ENCODE results near the gene CTIF. TPM values are rescaled to one million over a fixed set of nuclear protein-coding genes. Genes with fewer than 3 reads are reported as not detected.
A peak's percentile ranks its signal among the peaks of the same experiment; 100 is the strongest.

Gene CTIF
- total RNA-seq, 1 donor from 2014 or later = 72.4 TPM

DNA sequence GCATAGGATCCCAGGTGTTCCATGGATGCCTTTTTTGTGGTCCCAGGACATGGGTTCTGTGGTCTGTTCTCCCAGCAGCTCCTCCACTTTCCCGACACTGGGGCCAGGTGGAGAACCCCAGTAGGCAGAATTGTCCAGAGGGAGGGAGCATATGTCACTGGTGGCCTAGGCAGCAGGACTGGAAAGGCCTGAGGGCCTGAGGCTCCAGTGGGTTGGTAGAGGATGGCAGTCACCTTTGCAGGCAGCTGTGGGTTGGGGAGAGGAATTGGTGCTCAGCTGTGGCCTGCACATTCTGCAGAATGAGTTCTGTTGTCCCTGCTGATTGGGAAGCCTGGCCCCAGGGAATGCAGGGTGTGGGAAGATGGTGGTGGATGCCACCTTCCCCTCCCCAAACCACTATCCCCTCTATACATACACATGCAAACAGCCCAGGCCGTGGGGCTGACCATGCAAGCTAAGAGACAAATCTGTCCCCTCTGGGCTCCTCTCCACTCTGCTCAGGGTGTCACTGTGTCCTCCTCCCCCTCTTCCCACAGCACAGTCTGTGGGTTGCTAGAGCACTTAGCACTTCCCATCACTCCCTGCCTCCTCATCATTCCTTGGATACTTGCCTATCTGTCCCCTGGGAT lies 11.4 kb downstream of the CTIF start:
- peak; percentile 40 for DNase-seq
- Histone ChIP-seq H3K36me3 (no peaks in the 10 kb centered on the region), H3K27ac (no peak overlapping the region), H3K9me3 (no peaks in the 10 kb centered on the region), H3K27me3 (no peaks in the 10 kb centered on the region), H3K4me3 (no peak overlapping the region), H3K4me1 (peaks cover 32% of the 10 kb centered on the region)
- TF ChIP-seq, protein P1, sequence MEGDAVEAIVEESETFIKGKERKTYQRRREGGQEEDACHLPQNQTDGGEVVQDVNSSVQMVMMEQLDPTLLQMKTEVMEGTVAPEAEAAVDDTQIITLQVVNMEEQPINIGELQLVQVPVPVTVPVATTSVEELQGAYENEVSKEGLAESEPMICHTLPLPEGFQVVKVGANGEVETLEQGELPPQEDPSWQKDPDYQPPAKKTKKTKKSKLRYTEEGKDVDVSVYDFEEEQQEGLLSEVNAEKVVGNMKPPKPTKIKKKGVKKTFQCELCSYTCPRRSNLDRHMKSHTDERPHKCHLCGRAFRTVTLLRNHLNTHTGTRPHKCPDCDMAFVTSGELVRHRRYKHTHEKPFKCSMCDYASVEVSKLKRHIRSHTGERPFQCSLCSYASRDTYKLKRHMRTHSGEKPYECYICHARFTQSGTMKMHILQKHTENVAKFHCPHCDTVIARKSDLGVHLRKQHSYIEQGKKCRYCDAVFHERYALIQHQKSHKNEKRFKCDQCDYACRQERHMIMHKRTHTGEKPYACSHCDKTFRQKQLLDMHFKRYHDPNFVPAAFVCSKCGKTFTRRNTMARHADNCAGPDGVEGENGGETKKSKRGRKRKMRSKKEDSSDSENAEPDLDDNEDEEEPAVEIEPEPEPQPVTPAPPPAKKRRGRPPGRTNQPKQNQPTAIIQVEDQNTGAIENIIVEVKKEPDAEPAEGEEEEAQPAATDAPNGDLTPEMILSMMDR (IDR thresholded peaks at IDR 0.05) = no peak
- ATAC-seq = no peak
- intact Hi-C loops (cut with DNase I) = no loop called here

- TF ChIP-seq, protein P1 (IDR thresholded peaks at IDR 0.05) = no peak
- Histone ChIP-seq H3K4me3 (no peak overlapping the region), H3K27ac (no peak overlapping the region), H3K4me1 (peaks cover 23% of the 10 kb centered on the region), H3K36me3 (no peaks in the 10 kb centered on the region), H3K27me3 (no peaks in the 10 kb centered on the region), H3K9me3 (no peaks in the 10 kb centered on the region)
- intact Hi-C loops (cut with DNase I) = no loop called here
- no peak for ATAC-seq
- no peak for DNase-seq
Observed at GRCh38 chr18:48551100-48551499, 12.3 kb downstream of the CTIF start.

- TF ChIP-seq, protein P1 (IDR thresholded peaks at IDR 0.05) = no peak
- H3K27ac ChIP-seq = no peak overlapping the region
- H3K27me3 ChIP-seq = no peaks in the 10 kb centered on the region
- no peak for ATAC-seq
- no peak for DNase-seq
- peaks cover 18% of the 10 kb centered on the region for H3K4me1 ChIP-seq
- H3K9me3 ChIP-seq = no peaks in the 10 kb centered on the region
- intact Hi-C loops (cut with DNase I) = no loop called here
- no peaks in the 10 kb centered on the region for H3K36me3 ChIP-seq
- H3K4me3 ChIP-seq = no peak overlapping the region
Observed at GRCh38 chr18:48552130-48552529, 13.3 kb downstream of the CTIF start.

DNA sequence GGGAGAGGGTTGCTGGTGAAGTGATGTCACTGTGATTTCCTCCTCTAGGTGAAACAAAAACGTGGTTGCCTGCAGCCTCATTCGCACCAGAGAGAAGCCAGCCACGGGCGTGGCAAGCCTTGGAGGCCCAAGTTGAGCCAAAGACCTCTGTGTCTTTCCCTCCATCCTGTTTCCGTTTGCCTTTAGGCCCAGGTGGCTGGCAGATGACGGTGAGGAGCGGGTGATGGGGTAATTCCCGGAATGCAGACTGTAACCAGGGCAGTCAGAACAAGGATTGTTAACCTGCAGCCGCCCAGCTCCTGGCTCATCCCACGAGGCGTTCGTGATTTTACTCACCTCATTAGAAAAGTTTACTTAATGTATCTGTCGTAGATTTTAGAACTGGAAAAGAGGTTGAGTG lies 14.4 kb downstream of the CTIF start:
- peaks cover 7% of the 10 kb centered on the region for H3K4me1 ChIP-seq
- no peak overlapping the region for H3K27ac ChIP-seq
- no peak for DNase-seq

GRCh38 chr18:48554610-48555400 lies 16.0 kb downstream of the CTIF start:
- Histone ChIP-seq H3K4me1 (no peaks in the 10 kb centered on the region), H3K36me3 (no peaks in the 10 kb centered on the region), H3K4me3 (no peak overlapping the region), H3K27ac (no peak overlapping the region), H3K27me3 (no peaks in the 10 kb centered on the region), H3K9me3 (no peaks in the 10 kb centered on the region)
- TF ChIP-seq, protein P1 (IDR thresholded peaks at IDR 0.05) = no peak
- ATAC-seq (no peak), DNase-seq (peak; percentile 8)
- intact Hi-C loops (cut with DNase I) = no loop called here

More for the DNA sequence above, 14.4 kb downstream of the CTIF start:
- no peaks in the 10 kb centered on the region for H3K36me3 ChIP-seq
- no peak overlapping the region for H3K4me3 ChIP-seq
- intact Hi-C loops (cut with DNase I) = no loop called here
- no peaks in the 10 kb centered on the region for H3K27me3 ChIP-seq
- no peak for ATAC-seq
- no peaks in the 10 kb centered on the region for H3K9me3 ChIP-seq
- TF ChIP-seq, protein P1 (IDR thresholded peaks at IDR 0.05) = no peak

Data from upper lobe of right lung (tissue), 1 donor.